Measurements from ENCODE around the gene ANKRD11. TPM values are rescaled to one million over a fixed set of nuclear protein-coding genes. Genes with fewer than 3 reads are reported as not detected.
"Not testable (repeated sequence)": the region's sequence is repeated elsewhere in the genome, so short reads cannot be mapped to it uniquely, and the experiment has no call there.

The ANKRD11 gene
- polyA plus RNA-seq, 1 donor = 72.7 TPM

GRCh38 chr16:89277049-89277448, 213.3 kb downstream of the ANKRD11 start:
- no peak for DNase-seq

GRCh38 chr16:89275837-89276720, 214.3 kb downstream of the ANKRD11 start:
- DNase-seq = no peak

- DNase-seq = no peak
Observed at GRCh38 chr16:89275284-89275584, 215.1 kb downstream of the ANKRD11 start.

GRCh38 chr16:89274561-89275283, 215.6 kb downstream of the ANKRD11 start:
- DNase-seq = no peak

GRCh38 chr16:89273741-89274472, 216.5 kb downstream of the ANKRD11 start:
- DNase-seq = no peak

GRCh38 chr16:89272631-89273030, 217.7 kb downstream of the ANKRD11 start:
- DNase-seq = no peak

- no peak for DNase-seq
Observed at GRCh38 chr16:89270666-89271345, 219.6 kb downstream of the ANKRD11 start.

- DNase-seq = no peak
Observed at GRCh38 chr16:89269805-89270665, 220.3 kb downstream of the ANKRD11 start.

GRCh38 chr16:89268987-89269735, 221.2 kb downstream of the ANKRD11 start:
- DNase-seq = no peak

GRCh38 chr16:89268585-89268984, 221.8 kb downstream of the ANKRD11 start:
- no peak for DNase-seq

- DNase-seq = not testable (repeated sequence)
Observed at GRCh38 chr16:89267746-89268145, 222.6 kb downstream of the ANKRD11 start.

- no peak for DNase-seq
Observed at GRCh38 chr16:89266521-89267134, 223.7 kb downstream of the ANKRD11 start.

GRCh38 chr16:89265647-89266046, 224.7 kb downstream of the ANKRD11 start:
- no peak for DNase-seq

- no peak for DNase-seq
Observed at GRCh38 chr16:89264800-89265550, 225.4 kb downstream of the ANKRD11 start.

GRCh38 chr16:89261691-89262563, 228.4 kb downstream of the ANKRD11 start:
- no peak for DNase-seq

GRCh38 chr16:89259901-89260300, 230.5 kb downstream of the ANKRD11 start:
- DNase-seq = not testable (repeated sequence)

GRCh38 chr16:89257757-89258465, 232.4 kb downstream of the ANKRD11 start:
- no peak for DNase-seq

GRCh38 chr16:89257281-89257731, 233.1 kb downstream of the ANKRD11 start:
- DNase-seq = no peak

Measured in hindlimb muscle (tissue), 1 donor.